Thymus (tissue), 11 donors: ENCODE data around the gene ZFHX3. TPM values are rescaled to one million over a fixed set of nuclear protein-coding genes. Genes with fewer than 3 reads are reported as not detected.

Source experiments
- DNase-seq, 9 donors: peaks; one replicate each; pipeline ENCODE4 v3.0.0-alpha.2; 2013; ENCODE audit warnings: low spot score in 9 of 9, low read depth in 6 of 9, missing footprints in 1 of 9
- H3K27ac ChIP-seq, 2 donors: one replicate each; pipeline ENCODE4 v1.5.1; 2013; ENCODE audit warnings: control low read depth in 1 of 2, low read depth in 1 of 2, low read length in 1 of 2, mild to moderate bottlenecking in 1 of 2, moderate library complexity in 1 of 2
- H3K27me3 ChIP-seq, 2 donors: one replicate each; pipeline ENCODE4 v1.5.1; 2013; ENCODE audit warnings: low read length in 1 of 2; ENCODE audit not compliant: control insufficient read depth in 2 of 2, insufficient read depth in 1 of 2
- H3K36me3 ChIP-seq, 2 donors: one replicate each; pipeline ENCODE4 v1.5.1; 2013; ENCODE audit warnings: low read length in 1 of 2, mild to moderate bottlenecking in 1 of 2, moderate library complexity in 1 of 2; ENCODE audit not compliant: control insufficient read depth in 2 of 2, insufficient read depth in 2 of 2
- H3K4me1 ChIP-seq, 2 donors: one replicate each; pipeline ENCODE4 v1.5.1; 2013; ENCODE audit warnings: low read length in 2 of 2; ENCODE audit not compliant: control insufficient read depth in 2 of 2, insufficient read depth in 2 of 2
- H3K4me3 ChIP-seq, 2 donors: one replicate each; pipeline ENCODE4 v1.5.1; 2013; ENCODE audit warnings: low read length in 2 of 2, control low read depth in 1 of 2, mild to moderate bottlenecking in 1 of 2
- H3K9me3 ChIP-seq, 2 donors: one replicate each; pipeline ENCODE4 v1.5.1; 2013; ENCODE audit warnings: low read length in 1 of 2, mild to moderate bottlenecking in 1 of 2; ENCODE audit not compliant: control insufficient read depth in 2 of 2, insufficient read depth in 1 of 2
- WGBS: extraction: QIAGEN DNeasy Blood & Tissue Kit; methylation state at CpG from one replicate; pipeline ENCODE4 v1.1.7; 2013; 5-methylcytosine and 5-hydroxymethylcytosine counted together
- polyA plus RNA-seq: library from polyadenylated mRNA; stranded (reverse); fragments of 200-250 nt; gene quantifications from one replicate; pipeline ENCODE4 v1.2.3, GENCODE V29; 2013
- total RNA-seq: library from RNA; stranded (reverse); fragments of 120-200 nt; gene quantifications from one replicate; pipeline ENCODE4 v1.2.4, GENCODE V29; 2013
- donor health status: healthy.

ZFHX3 gene
- total and polyA plus RNA-seq, 2 donors: 0.90 to 1.9 TPM

- no peaks in the 10 kb centered on the region for H3K9me3 ChIP-seq
- 99% methylated on average over 1 of the region's 1 CpG for WGBS
- DNase-seq: no peak
- no peaks in the 10 kb centered on the region for H3K4me1 ChIP-seq
- H3K36me3 ChIP-seq: no peaks in the 10 kb centered on the region
- H3K27me3 ChIP-seq: no peaks in the 10 kb centered on the region
- H3K4me3 ChIP-seq: no peak overlapping the region
- no peak overlapping the region for H3K27ac ChIP-seq
Observed at GRCh38 chr16:72769876-72770275, 278.1 kb downstream of the ZFHX3 start.

GRCh38 chr16:72768591-72768990, 279.3 kb downstream of the ZFHX3 start:
- H3K27me3 ChIP-seq: no peaks in the 10 kb centered on the region
- H3K9me3 ChIP-seq: no peaks in the 10 kb centered on the region
- H3K27ac ChIP-seq: no peak overlapping the region
- DNase-seq: peak in 1 of 9 donors; percentile 14
- no peak overlapping the region for H3K4me3 ChIP-seq
- no peaks in the 10 kb centered on the region for H3K4me1 ChIP-seq
- WGBS: 71% methylated on average over 5 of the region's 5 CpGs
- no peaks in the 10 kb centered on the region for H3K36me3 ChIP-seq

GRCh38 chr16:72766506-72766905, 281.4 kb downstream of the ZFHX3 start:
- Histone ChIP-seq H3K27ac (no peak overlapping the region), H3K36me3 (no peaks in the 10 kb centered on the region), H3K4me3 (no peak overlapping the region), H3K27me3 (no peaks in the 10 kb centered on the region), H3K9me3 (no peaks in the 10 kb centered on the region), H3K4me1 (no peaks in the 10 kb centered on the region)
- 95% methylated on average over 2 of the region's 2 CpGs for WGBS
- no peak for DNase-seq

- 86% methylated on average over 8 of the region's 8 CpGs for WGBS
- Histone ChIP-seq H3K27me3 (no peaks in the 10 kb centered on the region), H3K9me3 (no peaks in the 10 kb centered on the region), H3K4me1 (no peaks in the 10 kb centered on the region), H3K4me3 (no peak overlapping the region), H3K36me3 (no peaks in the 10 kb centered on the region), H3K27ac (no peak overlapping the region)
- no peak for DNase-seq
Observed at GRCh38 chr16:72764015-72764654, 283.8 kb downstream of the ZFHX3 start.

GRCh38 chr16:72760581-72760980, 287.3 kb downstream of the ZFHX3 start:
- H3K4me1 ChIP-seq: no peaks in the 10 kb centered on the region
- no peak for DNase-seq
- no peak overlapping the region for H3K27ac ChIP-seq
- no peaks in the 10 kb centered on the region for H3K27me3 ChIP-seq
- H3K9me3 ChIP-seq: no peaks in the 10 kb centered on the region
- no peak overlapping the region for H3K4me3 ChIP-seq
- no peaks in the 10 kb centered on the region for H3K36me3 ChIP-seq

GRCh38 chr16:72753881-72754280, 294.0 kb downstream of the ZFHX3 start:
- Histone ChIP-seq H3K27ac (no peak overlapping the region), H3K27me3 (no peaks in the 10 kb centered on the region), H3K9me3 (no peaks in the 10 kb centered on the region), H3K36me3 (no peaks in the 10 kb centered on the region), H3K4me1 (no peaks in the 10 kb centered on the region), H3K4me3 (no peak overlapping the region)
- WGBS: 93% methylated on average over 2 of the region's 2 CpGs
- no peak for DNase-seq

GRCh38 chr16:72752004-72752695, 295.8 kb downstream of the ZFHX3 start:
- DNase-seq: no peak
- no peaks in the 10 kb centered on the region for H3K36me3 ChIP-seq
- WGBS: 97% methylated on average over 7 of the region's 7 CpGs
- H3K27ac ChIP-seq: no peak overlapping the region
- H3K27me3 ChIP-seq: no peaks in the 10 kb centered on the region
- H3K4me3 ChIP-seq: no peak overlapping the region
- no peaks in the 10 kb centered on the region for H3K9me3 ChIP-seq
- no peaks in the 10 kb centered on the region for H3K4me1 ChIP-seq

- Histone ChIP-seq H3K27me3 (no peaks in the 10 kb centered on the region), H3K27ac (no peak overlapping the region), H3K4me1 (no peaks in the 10 kb centered on the region), H3K36me3 (no peaks in the 10 kb centered on the region), H3K9me3 (no peaks in the 10 kb centered on the region), H3K4me3 (no peak overlapping the region)
- no peak for DNase-seq
- WGBS: 98% methylated on average over 3 of the region's 3 CpGs
Observed at GRCh38 chr16:72751076-72751475, 296.9 kb downstream of the ZFHX3 start.

- Histone ChIP-seq H3K27ac (no peak overlapping the region), H3K9me3 (no peaks in the 10 kb centered on the region), H3K4me1 (no peaks in the 10 kb centered on the region), H3K36me3 (no peaks in the 10 kb centered on the region), H3K4me3 (no peak overlapping the region), H3K27me3 (no peaks in the 10 kb centered on the region)
- no peak for DNase-seq
Observed at GRCh38 chr16:72749091-72749490, 298.8 kb downstream of the ZFHX3 start.
